Peyer's patch (tissue), 4 donors: ENCODE measurements around the gene HFE.

ENCODE experiments used
- POLR2A ChIP-seq, 2 donors: fragments of 450-650 bp; IDR thresholded peaks; one replicate each; pipeline ENCODE4 v1.5.1; 2017; ENCODE audit warnings: antibody characterized with exemption in 2 of 2, mild to moderate bottlenecking in 2 of 2, moderate library complexity in 2 of 2
- TF ChIP-seq, protein P1 (sequence below), 6 experiments: fragments of 450-650 bp in 4 of 6; fragments of 200-600 bp in 2 of 6; sonication (generic) in 1 of 6; IDR thresholded peaks; one replicate each; pipeline ENCODE4 v1.5.1; 2017 to 2019; ENCODE audit warnings: antibody characterized with exemption in 6 of 6, mild to moderate bottlenecking in 3 of 6, moderate library complexity in 1 of 6

DNA sequence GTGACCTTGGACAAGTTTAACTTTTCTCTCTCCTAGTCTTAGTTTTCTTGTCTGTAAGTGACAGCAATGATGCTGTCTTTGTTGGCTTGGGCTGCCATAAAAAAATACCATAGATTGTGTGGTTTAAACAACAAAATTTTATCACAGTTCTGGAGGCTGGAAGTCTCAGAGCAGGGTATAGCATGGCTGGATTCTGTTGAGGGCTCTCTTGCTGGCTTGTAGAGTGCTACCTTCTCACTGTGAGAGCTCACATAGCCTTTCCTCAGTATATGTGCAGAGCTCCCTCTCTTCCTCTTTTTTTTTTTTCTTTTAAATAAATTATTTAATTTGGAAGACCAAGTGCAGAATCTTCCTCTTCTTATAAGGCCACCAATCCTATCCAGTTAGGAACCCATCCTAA is 26.3 kb downstream of the HFE start:
- no peak for TF ChIP-seq POLR2A (IDR thresholded peaks at IDR 0.05)
- TF ChIP-seq, protein P1, sequence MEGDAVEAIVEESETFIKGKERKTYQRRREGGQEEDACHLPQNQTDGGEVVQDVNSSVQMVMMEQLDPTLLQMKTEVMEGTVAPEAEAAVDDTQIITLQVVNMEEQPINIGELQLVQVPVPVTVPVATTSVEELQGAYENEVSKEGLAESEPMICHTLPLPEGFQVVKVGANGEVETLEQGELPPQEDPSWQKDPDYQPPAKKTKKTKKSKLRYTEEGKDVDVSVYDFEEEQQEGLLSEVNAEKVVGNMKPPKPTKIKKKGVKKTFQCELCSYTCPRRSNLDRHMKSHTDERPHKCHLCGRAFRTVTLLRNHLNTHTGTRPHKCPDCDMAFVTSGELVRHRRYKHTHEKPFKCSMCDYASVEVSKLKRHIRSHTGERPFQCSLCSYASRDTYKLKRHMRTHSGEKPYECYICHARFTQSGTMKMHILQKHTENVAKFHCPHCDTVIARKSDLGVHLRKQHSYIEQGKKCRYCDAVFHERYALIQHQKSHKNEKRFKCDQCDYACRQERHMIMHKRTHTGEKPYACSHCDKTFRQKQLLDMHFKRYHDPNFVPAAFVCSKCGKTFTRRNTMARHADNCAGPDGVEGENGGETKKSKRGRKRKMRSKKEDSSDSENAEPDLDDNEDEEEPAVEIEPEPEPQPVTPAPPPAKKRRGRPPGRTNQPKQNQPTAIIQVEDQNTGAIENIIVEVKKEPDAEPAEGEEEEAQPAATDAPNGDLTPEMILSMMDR (IDR thresholded peaks at IDR 0.05), result no peak
